ENCODE data around the gene KLHL17. TPM values are rescaled to one million over a fixed set of nuclear protein-coding genes. Genes with fewer than 3 reads are reported as not detected.

KLHL17 gene
- total and polyA plus RNA-seq, 9 of the 15 experiments (the other 6 are each of a cell fraction or from before 2014, with no cell fraction given), result 0.14 to 84.8 (median 13.0) TPM

DNA sequence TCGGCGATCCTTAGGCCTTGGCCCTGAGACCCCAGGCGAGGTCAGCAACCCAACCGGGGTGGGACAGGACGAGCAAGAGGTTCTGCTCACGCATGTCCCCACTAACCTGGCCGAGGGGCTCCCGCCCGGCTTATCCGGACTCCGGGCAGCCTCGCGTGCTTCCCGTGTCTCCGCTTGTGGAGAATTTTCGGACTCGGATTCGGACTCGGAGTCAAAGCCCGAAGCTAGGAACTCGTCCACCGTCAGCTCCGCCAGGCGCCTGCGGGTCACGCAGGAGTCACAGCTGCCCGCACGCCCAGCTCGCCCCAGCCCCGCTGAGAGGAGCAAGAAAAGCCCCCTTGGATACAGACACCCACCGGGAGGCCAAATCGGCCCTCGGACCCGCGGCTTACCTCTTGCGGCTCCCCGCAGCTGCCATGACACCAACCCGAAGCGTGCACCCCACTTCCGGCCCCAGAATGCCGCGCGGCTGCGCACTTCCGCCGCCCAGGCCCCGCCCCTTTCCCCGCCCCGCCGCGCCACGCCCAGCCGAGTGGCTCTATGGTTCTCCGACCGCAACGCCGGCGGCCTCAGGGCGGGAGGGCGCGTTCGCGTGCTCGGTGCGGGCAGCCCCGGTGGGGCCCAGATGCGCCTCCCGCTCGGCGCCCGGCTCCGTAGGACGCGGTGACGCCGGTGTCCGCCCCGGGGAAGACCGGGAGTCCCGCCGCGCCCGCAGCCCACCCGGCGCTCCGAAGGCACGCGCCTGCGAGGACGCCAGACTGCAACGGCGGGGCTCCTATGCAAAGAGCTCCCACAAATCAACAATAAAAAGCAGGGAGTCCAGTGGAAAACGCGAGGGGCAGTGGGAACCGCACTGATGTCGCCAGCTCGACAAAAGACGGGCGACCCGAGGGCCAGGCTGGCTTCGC, 1.3 kb upstream of the KLHL17 start, which contains the start of gene NOC2L (continued):
- TF ChIP-seq ZNF609 (CRISPR knock-in tag; IDR thresholded peaks at IDR 0.05; ENCODE audit: borderline replicate concordance), result no peak
- TF ChIP-seq EP400 (IDR thresholded peaks at IDR 0.05), result peak; percentile 95
- peak; percentile 93 for TF ChIP-seq HDAC2 (IDR thresholded peaks at IDR 0.05)
- TF ChIP-seq MTA1 (IDR thresholded peaks at IDR 0.05; ENCODE audit: borderline replicate concordance), result no peak
- TF ChIP-seq MYNN (IDR thresholded peaks at IDR 0.05), result no peak
- 0 out of 2 replicates have a peak, but pooled peaks have one; percentile 23 for TF ChIP-seq MYNN (CRISPR knock-in tag; IDR thresholded peaks at IDR 0.05)
- no peak for TF ChIP-seq ZNF384 (IDR thresholded peaks at IDR 0.05; ENCODE audit: low read depth, low read length)
- TF ChIP-seq, protein P1, sequence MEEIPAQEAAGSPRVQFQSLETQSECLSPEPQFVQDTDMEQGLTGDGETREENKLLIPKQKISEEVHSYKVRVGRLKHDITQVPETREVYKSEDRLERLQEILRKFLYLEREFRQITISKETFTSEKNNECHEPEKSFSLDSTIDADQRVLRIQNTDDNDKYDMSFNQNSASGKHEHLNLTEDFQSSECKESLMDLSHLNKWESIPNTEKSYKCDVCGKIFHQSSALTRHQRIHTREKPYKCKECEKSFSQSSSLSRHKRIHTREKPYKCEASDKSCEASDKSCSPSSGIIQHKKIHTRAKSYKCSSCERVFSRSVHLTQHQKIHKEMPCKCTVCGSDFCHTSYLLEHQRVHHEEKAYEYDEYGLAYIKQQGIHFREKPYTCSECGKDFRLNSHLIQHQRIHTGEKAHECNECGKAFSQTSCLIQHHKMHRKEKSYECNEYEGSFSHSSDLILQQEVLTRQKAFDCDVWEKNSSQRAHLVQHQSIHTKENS (CRISPR knock-in tag; IDR thresholded peaks at IDR 0.05), result no peak
- TF ChIP-seq FOXP4 (CRISPR knock-in tag; IDR thresholded peaks at IDR 0.05; ENCODE audit: borderline replicate concordance), result no peak
- peak; percentile 77 for TF ChIP-seq CXXC5 (CRISPR knock-in tag; IDR thresholded peaks at IDR 0.05)
- peak; percentile 58; the same call in 1 of the 2 replicates for TF ChIP-seq ZSCAN29 (IDR thresholded peaks at IDR 0.05)
- TF ChIP-seq DIDO1 (tag; IDR thresholded peaks at IDR 0.05; ENCODE audit: low read depth), result peak; percentile 67; the same call in 1 of the 2 replicates
- TF ChIP-seq SIX5 (IDR thresholded peaks at IDR 0.05; ENCODE audit: borderline replicate concordance in 1 of 2, insufficient read depth in 1 of 2, low read depth in 1 of 2, low read length in 2 of 2), result no peak
- TF ChIP-seq ATF2 (CRISPR knock-in tag; IDR thresholded peaks at IDR 0.05), result no peak
- no peak for TF ChIP-seq POLR3G (IDR thresholded peaks at IDR 0.05; ENCODE audit: extremely low read depth, insufficient read length, insufficient replicate concordance)
- TF ChIP-seq ZNF121 (CRISPR knock-in tag; conservative IDR thresholded peaks at IDR 0.05), result no peak
- no peak for TF ChIP-seq SREBF1 (IDR thresholded peaks at IDR 0.05; ENCODE audit: borderline replicate concordance, low read depth, low read length)
